GM12892 (cell line): ENCODE results near the gene SMAD9.

Experiments used
- POLR2A ChIP-seq: IDR thresholded peaks from 2 replicates; pipeline ENCODE4 v1.6.1; 2011; ENCODE audit warnings: low read depth, low read length, control low read depth
- POLR2AphosphoS5 ChIP-seq: IDR thresholded peaks from 2 replicates; pipeline ENCODE4 v1.6.1; 2011; ENCODE audit warnings: low read depth, low read length, control low read depth

GRCh38 chr13:36848199-36848982 lies 71.6 kb downstream of the SMAD9 start:
- TF ChIP-seq POLR2A (no peak), POLR2AphosphoS5 (no peak)
